GM12878 (cell line): ENCODE data around the gene CYTH2. TPM values are rescaled to one million over a fixed set of nuclear protein-coding genes. Genes with fewer than 3 reads are reported as not detected.

Source experiments
- ATAC-seq: fragments of 200-7000 bp; cut with Tn5 transposase; 3 replicates; pipeline ENCODE4 v1.9.1; 2020; ENCODE audit warnings: mild to moderate bottlenecking, moderate library complexity
- BruUV-seq: library from RNA; stranded (reverse); fragments of 400-500 nt; replicated peaks from 2 replicates; lab custom pipeline; 2021; lab: Mats Ljungman, UMichigan
- CTCF ChIA-PET: fragments of 300-600 bp; sonication (Branson Sonifier 250); formaldehyde crosslinking; extraction: SDS; loops from one replicate; lab custom pipeline; 2021; ENCODE audit warnings: inconsistent platforms; lab: Yijun Ruan, JAX
- POLR2A ChIA-PET: fragments of 350-600 bp; formaldehyde crosslinking; extraction: SDS; loops from one replicate; lab custom pipeline; 2021; ENCODE audit warnings: inconsistent platforms; lab: Charles Lee
- RAD21 ChIA-PET: fragments of 300-600 bp; sonication (Branson Sonifier 250); formaldehyde crosslinking; loops from one replicate; lab custom pipeline; 2023; ENCODE audit warnings: antibody characterized with exemption; ENCODE audit not compliant: unreplicated experiment; lab: Charles Lee
- SMC1A ChIA-PET: fragments of 300-600 bp; sonication (Branson Sonifier 250); formaldehyde crosslinking; loops from one replicate; lab custom pipeline; 2023; ENCODE audit not compliant: unreplicated experiment, uncharacterized antibody; lab: Charles Lee
- DNase-seq: peaks from one replicate; pipeline ENCODE4 v3.0.0-alpha.2; 2011; ENCODE audit warnings: low read depth, low spot score
- FAIRE-seq: peaks from 3 replicates; lab custom pipeline; 2011; peaks lifted over from hg19 to GRCh38; lab: Jason Lieb, UNC
- H2AFZ ChIP-seq: 2 replicates; pipeline ENCODE4 v1.6.0; 2011; ENCODE audit warnings: low read depth, low read length, control low read depth; ENCODE audit not compliant: control insufficient read depth
- H3K27ac ChIP-seq: 2 replicates; pipeline ENCODE4 v1.5.1; 2011; ENCODE audit warnings: control low read depth; ENCODE audit not compliant: control insufficient read depth, insufficient read depth
- H3K27me3 ChIP-seq, 2 experiments: replicated peaks in 1 of 2; 2 replicates each; pipeline versions ENCODE4 v1.6.0 to v1.6.1; 2011; ENCODE audit warnings: low read length in 1 of 2; ENCODE audit not compliant: control insufficient read depth in 2 of 2, insufficient read depth in 2 of 2
- H3K36me3 ChIP-seq, 2 experiments: 2 replicates each; pipeline ENCODE4 v1.5.1; 2011; ENCODE audit warnings: low read length in 1 of 2; ENCODE audit not compliant: control insufficient read depth in 2 of 2, insufficient read depth in 2 of 2
- H3K4me1 ChIP-seq: 2 replicates; pipeline ENCODE4 v1.6.1; 2011; ENCODE audit warnings: mild to moderate bottlenecking, low read length, moderate library complexity, mixed read lengths; ENCODE audit not compliant: control insufficient read depth, insufficient read depth
- H3K4me2 ChIP-seq: 2 replicates; pipeline ENCODE4 v1.6.0; 2011; ENCODE audit warnings: control low read depth; ENCODE audit not compliant: control insufficient read depth, insufficient read depth
- H3K4me3 ChIP-seq: fragments of 200-600 bp; sonication (generic); 2 replicates; pipeline ENCODE4 v1.5.1; 2016
- H3K79me2 ChIP-seq: 2 replicates; pipeline ENCODE4 v1.6.0; 2011; ENCODE audit warnings: low read length; ENCODE audit not compliant: control insufficient read depth, insufficient read depth
- H3K9ac ChIP-seq: 2 replicates; pipeline ENCODE4 v1.8.0; 2011; ENCODE audit warnings: low read length, control low read depth, mixed read lengths; ENCODE audit not compliant: control insufficient read depth, insufficient read depth
- H3K9me3 ChIP-seq: replicated peaks from 3 replicates; pipeline ENCODE4 v1.5.1; 2011; ENCODE audit warnings: mild to moderate bottlenecking, low read length; ENCODE audit not compliant: control insufficient read depth, insufficient read depth
- H4K20me1 ChIP-seq: 2 replicates; pipeline ENCODE4 v1.6.0; 2011; ENCODE audit not compliant: control insufficient read depth, insufficient read depth
- MTA3 ChIP-seq: IDR thresholded peaks from 2 replicates; pipeline ENCODE4 v1.6.1; 2012; ENCODE audit warnings: low read length, inconsistent platforms, borderline replicate concordance
- NRF1 ChIP-seq: conservative IDR thresholded peaks from 2 replicates; pipeline ENCODE4 v1.6.1; 2011; ENCODE audit warnings: mild to moderate bottlenecking, low read depth, low read length, improper control_type of control experiment
- PAX8 ChIP-seq: fragments of 450-650 bp; IDR thresholded peaks from 2 replicates; pipeline ENCODE4 v1.6.1; 2017; ENCODE audit warnings: mild to moderate bottlenecking, moderate library complexity
- POLR2A ChIP-seq: IDR thresholded peaks from 2 replicates; pipeline ENCODE4 v1.6.1; 2011; ENCODE audit warnings: low read depth, mild to moderate bottlenecking, low read length
- RFX5 ChIP-seq: IDR thresholded peaks from 2 replicates; pipeline ENCODE4 v1.6.1; 2011; ENCODE audit warnings: low read depth, low read length, improper control_type of control experiment
- TCF7 ChIP-seq: IDR thresholded peaks from 2 replicates; pipeline ENCODE4 v1.6.1; 2014; ENCODE audit warnings: antibody characterized with exemption, borderline replicate concordance
- ZNF592 ChIP-seq: fragments of 450-650 bp; IDR thresholded peaks from 2 replicates; pipeline ENCODE4 v1.6.1; 2017; ENCODE audit warnings: mild to moderate bottlenecking, moderate library complexity
- WGBS: methylation state at CpG from one replicate; pipeline ENCODE4 v1.1.6; 2016; ENCODE audit warnings: low lambda C conversion rate; ENCODE audit not compliant: insufficient replicate concordance, insufficient coverage; ENCODE audit errors: missing lambda C conversion rate; 5-methylcytosine and 5-hydroxymethylcytosine counted together
- in situ Hi-C: fragments of 300-500 bp; cut with MboI; formaldehyde crosslinking; loops from 9 replicates; pipeline ENCODE4 v1.14.3; 2018; ENCODE audit warnings: mixed read lengths
- intact Hi-C: fragments of 100-400 bp; cut with micrococcal nuclease; formaldehyde crosslinking; loops from one replicate; pipeline ENCODE4 v1.14.2; 2022; ENCODE audit not compliant: unreplicated experiment
- polyA plus RNA-seq, 11 experiments: library from polyadenylated mRNA; depleted of rRNA in 4 of 11; unstranded in 6 of 11; stranded (reverse) in 5 of 11; fragments of >200 nt; fragmentation: Nextera tagmentation in 4 of 11; fragmentation: Illumina TruSeq in 1 of 11; extraction: Ambion mirVana in 4 of 11; extraction: Trizol in 1 of 11; gene quantifications; 1 replicate in 1 of 11; 2 replicates in 10 of 11; pipeline versions ENCODE4 v1.2.1 to v1.2.3, GENCODE V29; 2011 to 2016; ENCODE audit warnings: inconsistent platforms in 2 of 11, missing spikeins in 2 of 11, low read depth in 1 of 11
- total RNA-seq, 4 experiments: library from RNA; depleted of rRNA in 3 of 4; stranded (reverse); fragments of >200 nt in 3 of 4; fragmentation: Illumina TruSeq in 1 of 4; extraction: Trizol in 1 of 4; gene quantifications; 2 replicates each; pipeline versions ENCODE4 v1.2.1 to v1.2.3, GENCODE V29; 2013 to 2021

CYTH2 gene
- total and polyA plus RNA-seq, 10 of the 15 experiments (the other 5 are each of a cell fraction or from before 2014, with no cell fraction given) = 1.3 to 31.9 (median 22.2) TPM

GRCh38 chr19:48458016-48458415 lies 11.2 kb upstream of the CYTH2 start (continued):
- TF ChIP-seq ZNF592 (no peak), NRF1 (no peak), PAX8 (no peak), MTA3 (no peak)

- Histone ChIP-seq H3K36me3 (peaks cover 0 to 6% of the 10 kb centered on the region in 2 experiments; a peak in 2 of 4 replicates), H2AFZ (no peak overlapping the region), H3K79me2 (no peaks in the 10 kb centered on the region), H3K9me3 (no peaks in the 10 kb centered on the region), H3K4me1 (peaks cover 2% of the 10 kb centered on the region; the same call in 1 of the 2 replicates), H3K27ac (no peak overlapping the region), H3K9ac (no peak overlapping the region), H4K20me1 (no peaks in the 10 kb centered on the region), H3K4me2 (no peak overlapping the region), H3K4me3 (no peak overlapping the region), H3K27me3 (no peaks in the 10 kb centered on the region)
- ChIA-PET CTCF (no interaction called here), SMC1A (no interaction called here), POLR2A (interaction anchor here (0.6 kb wide), 2 partner anchors 8 to 82 kb away, joined by 3 read pairs; no protein-coding TSS in a partner anchor), RAD21 (interaction anchor here (1.1 kb wide), 1 partner anchor 71 kb away, joined by 3 read pairs; the partner anchor contains the start of gene KDELR1)
- ATAC-seq (no peak), DNase-seq (no peak), FAIRE-seq (no peak)
- in situ Hi-C loops = no loop called here
- TF ChIP-seq POLR2A (peak; percentile 62; the same call in 1 of the 2 replicates), RFX5 (no peak), TCF7 (no peak)
- WGBS = 97% methylated on average over 27 of the region's 36 CpGs
- intact Hi-C loops = no loop called here
- no TSS peak for BruUV-seq
These were observed 7.6 kb upstream of the CYTH2 start for GRCh38 chr19:48461651-48461981.
